ENCODE data around the gene FBXO47.
A peak's percentile ranks its signal among the peaks of the same experiment; 100 is the strongest.

FBXO47 gene, protein sequence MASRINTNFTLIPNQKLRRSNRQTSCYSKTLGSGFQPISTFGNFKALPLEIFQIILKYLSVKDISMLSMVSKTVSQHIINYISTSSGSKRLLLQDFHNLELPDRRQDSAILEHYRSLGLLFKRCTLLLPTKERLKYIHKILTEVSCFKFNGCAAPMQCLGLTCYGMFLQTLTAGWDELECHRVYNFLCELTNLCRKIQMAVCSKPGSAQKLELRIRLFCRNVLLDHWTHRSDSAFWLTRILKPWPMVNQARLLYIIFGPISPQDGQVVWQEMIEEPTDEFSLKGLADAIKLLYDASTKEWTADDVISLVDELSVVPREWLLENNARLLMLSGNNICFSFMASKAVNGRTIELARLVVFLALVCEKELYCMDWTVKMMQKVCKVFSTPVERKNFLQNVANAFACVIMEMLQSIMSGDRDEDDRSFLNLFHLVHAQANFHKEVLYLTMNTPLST

GRCh38 chr17:38967290-38967738 is at the start of gene FBXO47:
Gene FBXO47 (minus strand): TSS chr17:38967403. CDS start chr17:38963025, 4,378 bp downstream.
- peak; percentile 83 for DNase-seq

- DNase-seq, result peak; percentile 5
Measured at GRCh38 chr17:39016193-39017153, 49.3 kb upstream of the FBXO47 start.

DNA sequence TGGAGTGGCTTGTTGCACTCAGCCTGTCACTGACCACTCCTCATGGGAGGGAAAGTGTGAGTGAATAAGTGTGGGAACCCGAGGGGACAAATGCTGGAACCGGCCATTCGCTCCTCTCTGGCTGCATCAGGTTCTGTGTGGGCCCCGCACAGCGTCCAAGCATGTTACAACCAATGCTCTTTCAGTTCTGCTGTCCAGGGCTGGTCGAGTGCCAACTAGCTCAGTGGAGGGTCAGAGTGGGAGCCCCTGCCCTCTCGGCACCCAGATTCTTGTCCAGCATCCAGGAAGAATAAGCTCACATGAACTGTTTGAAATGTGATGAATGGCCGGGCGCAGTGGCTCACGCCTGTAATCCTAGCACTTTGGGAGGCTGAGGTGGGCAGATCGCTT is 48.3 kb upstream of the FBXO47 start:
- no peak for DNase-seq

- no peak for DNase-seq
Measured at GRCh38 chr17:39014795-39015545, 47.8 kb upstream of the FBXO47 start.

DNA sequence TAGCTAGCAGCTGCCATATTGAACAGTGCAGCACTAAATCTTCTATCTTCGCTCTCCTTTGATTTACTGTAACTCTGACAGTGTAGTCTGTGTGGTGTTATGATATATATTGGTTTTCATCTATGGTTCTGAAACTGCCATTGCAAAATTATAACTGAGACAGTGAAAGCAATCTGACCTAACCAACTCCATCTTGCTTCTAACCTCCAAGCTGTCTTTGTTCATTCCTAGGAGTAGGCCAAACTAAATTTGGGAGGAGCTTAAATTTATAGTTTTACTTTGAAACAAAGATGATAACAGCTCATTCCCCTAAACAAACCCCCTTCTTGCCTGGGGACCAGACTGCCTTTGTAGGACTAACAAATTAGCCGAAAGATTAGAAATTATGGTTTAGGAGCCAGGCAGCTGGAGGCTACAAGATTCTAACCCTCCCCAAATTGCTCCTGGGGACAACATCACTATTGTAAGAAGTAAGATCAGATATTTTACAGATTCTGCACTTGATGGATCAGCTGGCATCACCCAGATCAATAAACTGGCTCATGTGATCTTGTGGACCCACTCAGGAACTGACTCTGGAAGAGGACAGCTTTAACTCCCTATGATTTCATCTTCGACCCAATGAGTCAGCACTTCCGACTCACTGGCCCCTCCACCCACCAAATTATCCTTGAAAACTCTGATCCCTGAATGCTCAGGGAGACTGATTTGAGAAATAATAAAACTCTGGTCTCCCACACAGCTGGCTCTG is 47.0 kb upstream of the FBXO47 start:
- DNase-seq, result no peak

DNA sequence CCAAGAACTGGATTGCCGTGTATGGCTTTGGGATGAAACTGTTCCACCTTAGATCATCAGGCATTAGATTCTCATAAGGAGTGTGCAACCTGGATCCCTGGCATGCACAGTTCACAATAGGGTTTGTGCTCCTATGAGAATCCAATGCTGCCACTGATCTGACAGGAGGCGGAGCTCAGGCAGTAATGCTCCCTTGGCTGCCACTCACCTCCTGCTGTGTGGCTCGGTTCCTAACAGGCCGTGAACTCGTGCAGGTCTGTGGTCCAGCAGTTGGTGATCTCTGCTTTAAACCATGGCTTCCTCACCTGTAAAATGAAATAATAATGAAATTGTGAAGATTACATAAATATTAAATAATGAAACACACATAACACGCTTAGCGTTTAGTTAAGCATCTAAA is 45.5 kb upstream of the FBXO47 start:
- DNase-seq, result no peak

- DNase-seq, result no peak
Measured at GRCh38 chr17:39011907-39012468, 44.8 kb upstream of the FBXO47 start.

DNA sequence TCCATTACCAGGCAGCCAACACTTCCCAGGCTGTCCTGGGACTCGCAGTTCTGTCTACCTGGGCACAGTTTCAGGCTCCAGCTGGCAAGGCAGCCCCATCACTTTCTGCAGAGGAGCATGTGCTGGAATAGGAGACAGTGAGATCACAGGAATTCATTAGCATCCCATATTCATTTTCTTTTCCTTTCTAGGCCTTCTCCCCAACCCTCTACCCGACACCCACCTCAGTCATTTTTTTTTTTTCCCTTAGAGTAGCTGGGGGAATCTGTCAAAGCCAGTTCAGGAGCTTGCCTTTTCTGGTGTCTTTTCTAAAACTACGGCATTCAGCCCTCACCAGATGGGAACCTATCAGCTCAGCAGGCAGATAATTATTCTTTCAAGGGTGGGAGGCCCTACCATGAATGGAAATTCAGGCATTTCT is 42.4 kb upstream of the FBXO47 start:
- no peak for DNase-seq

GRCh38 chr17:39008633-39009032 is 41.4 kb upstream of the FBXO47 start:
- no peak for DNase-seq

DNA sequence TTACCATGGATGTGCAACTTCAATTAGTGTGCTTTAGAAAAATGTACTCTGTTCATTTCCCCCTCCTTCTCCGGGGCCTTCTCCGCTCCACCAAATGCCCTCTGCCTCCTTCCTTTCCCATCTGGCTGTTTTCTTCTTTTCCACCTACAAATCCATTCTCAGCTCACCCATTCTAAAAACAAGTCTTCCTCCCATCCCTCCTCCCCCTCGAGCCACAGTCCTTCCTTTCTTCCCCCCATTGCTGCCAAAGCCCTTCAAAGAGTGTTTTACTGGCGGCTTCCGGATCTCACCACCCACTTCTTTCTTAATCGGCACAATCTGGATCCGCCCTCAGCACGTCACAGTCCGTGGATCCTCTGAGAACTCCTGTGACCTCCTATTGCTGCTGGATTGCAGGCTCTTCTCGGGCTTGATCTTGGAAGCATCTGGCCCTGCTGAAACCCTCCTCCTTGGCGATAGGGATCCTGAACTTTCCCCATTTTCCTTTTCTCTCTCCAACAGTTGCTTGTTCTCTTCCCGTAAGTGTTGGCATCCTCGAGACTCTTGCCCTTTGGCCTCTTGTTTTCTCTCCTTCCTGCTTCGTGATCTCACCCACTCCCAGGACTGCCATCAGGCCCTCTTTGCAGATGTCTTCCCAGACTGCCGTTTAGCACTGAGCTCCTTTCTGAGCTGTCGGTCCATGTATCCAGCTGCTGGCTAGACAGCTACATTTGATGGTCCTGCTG is 36.0 kb upstream of the FBXO47 start:
- DNase-seq, result peak; percentile 32

DNA sequence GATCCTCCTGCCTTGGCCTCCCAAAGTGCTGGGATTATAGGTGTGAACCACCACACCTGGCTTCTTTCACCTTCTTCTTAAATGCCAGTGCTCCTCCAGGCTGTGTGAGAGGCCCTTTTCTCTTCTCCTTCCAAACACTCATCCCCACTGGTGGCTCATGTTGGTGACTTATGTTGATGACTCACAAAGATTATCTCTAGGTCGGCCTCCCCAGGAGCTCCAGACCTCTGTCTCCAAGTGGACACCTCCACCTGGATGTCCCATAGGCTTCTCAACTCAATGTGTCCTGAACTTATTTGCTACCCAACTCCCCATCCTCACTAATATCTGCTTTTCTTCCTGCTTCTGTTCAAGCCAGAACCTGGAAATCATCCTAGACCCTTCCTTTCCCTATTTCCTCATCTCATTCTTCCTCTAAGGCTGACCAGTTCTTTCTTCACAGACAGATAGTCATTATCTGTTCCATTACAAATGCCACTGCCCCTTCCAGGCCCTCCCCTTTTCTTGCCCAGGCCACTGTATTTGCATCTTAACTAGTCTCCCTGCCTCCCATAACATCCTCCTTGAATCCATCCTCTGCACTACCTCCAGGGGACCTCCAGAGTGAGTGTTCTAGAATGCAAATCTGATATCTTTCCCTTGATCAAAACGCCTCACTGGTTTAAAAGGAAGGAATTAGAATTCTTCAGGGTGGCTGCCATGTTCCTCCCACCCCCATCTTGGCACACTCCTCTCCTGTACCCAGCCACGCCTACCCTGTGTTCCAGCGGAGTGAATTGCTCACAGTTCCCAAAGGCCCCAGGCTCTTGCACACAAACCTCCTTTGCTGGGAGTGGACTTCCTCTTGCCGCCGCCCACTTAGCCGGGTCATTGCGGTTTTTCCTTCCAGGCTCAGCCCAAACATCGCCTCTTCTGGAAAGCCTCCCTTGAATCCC is 34.8 kb upstream of the FBXO47 start:
- no peak for DNase-seq

- no peak for DNase-seq
Measured at GRCh38 chr17:39000021-39000601, 32.9 kb upstream of the FBXO47 start.

DNA sequence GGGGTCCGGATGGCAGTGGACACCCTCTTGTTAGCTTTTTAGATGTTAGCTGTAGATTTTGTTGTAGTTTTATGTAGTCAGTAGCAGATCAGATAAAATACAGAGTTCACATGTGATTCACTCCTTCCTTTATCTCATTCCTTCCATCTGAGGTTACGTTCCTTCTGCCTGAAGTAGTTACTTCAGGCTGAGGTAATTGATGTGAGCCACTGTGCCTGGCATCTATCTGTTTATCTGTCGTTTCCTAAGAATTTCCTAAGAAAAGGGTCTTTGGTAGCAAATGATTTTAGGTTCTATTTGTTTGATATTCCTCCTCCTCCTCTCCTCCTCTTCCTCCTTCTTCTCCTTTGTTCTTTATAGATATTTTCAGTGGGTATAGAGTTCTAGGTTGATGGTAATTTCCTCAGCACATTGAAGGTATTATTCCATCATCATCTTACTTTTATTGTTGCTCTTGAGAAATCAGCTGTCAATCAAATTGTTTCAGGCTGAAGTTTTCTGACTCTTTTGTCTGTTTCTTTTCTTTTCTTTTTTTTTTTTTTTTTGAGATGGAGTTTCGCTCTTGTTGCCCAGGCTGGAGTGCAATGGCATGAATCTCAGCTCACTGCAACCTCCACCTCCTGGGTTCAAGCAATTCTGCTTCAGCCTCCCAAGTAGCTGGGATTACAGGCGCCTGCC is 29.6 kb upstream of the FBXO47 start:
- no peak for DNase-seq

GRCh38 chr17:38994026-38994425 is 26.8 kb upstream of the FBXO47 start:
- DNase-seq, result no peak

- DNase-seq, result no peak
Measured at GRCh38 chr17:38984666-38985065, 17.5 kb upstream of the FBXO47 start.

DNA sequence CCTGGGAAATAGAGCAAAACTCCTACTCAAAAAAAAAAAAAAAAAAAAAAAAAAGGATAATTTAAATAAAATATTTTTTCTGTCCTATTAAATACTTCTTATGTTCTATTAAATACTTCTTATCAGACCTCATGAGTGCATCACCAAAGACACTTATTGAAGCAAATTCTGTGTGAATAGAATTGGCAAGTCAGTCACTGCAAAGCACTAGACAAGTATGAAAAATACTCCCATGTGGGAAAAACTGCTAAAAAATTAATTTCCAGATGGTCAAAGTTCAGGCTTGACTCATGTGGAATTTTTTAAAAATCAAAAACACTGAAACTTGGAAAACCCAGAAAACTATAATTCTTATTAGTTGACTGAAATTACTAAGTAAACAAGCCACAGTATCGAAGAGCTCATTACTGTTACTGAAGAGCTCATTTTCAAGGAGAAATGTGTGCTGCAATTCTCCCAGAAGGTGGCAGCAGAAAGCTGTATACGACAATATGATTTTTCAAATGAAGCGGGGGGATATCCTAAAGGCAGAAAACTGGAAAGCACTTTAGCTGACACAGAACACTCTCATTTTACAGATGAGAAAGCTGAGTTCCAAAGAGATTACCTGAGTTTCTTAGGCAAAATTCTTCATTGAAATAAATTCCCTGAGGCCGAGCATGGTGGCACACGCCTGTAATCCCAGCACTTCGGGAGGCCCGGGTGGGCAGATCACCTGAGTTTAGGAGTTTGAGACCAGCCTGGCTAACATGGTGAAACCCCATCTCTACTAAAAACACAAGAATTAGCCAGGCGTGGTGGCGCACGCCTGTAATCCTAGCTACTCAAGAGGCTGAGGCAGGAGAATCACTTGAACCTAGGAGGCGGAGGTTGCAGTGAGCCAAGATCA is 15.9 kb upstream of the FBXO47 start:
- DNase-seq, result peak; percentile 71

- no peak for DNase-seq
Measured at GRCh38 chr17:38981636-38982035, 14.4 kb upstream of the FBXO47 start.
